Raji (cell line): ENCODE results near the gene LRTM2.

Source experiments
- POLR2A ChIP-seq: IDR thresholded peaks from 2 replicates; pipeline ENCODE4 v1.6.1; 2011; ENCODE audit warnings: low read depth, low read length, control low read depth; ENCODE audit not compliant: insufficient read depth

LRTM2 gene

DNA sequence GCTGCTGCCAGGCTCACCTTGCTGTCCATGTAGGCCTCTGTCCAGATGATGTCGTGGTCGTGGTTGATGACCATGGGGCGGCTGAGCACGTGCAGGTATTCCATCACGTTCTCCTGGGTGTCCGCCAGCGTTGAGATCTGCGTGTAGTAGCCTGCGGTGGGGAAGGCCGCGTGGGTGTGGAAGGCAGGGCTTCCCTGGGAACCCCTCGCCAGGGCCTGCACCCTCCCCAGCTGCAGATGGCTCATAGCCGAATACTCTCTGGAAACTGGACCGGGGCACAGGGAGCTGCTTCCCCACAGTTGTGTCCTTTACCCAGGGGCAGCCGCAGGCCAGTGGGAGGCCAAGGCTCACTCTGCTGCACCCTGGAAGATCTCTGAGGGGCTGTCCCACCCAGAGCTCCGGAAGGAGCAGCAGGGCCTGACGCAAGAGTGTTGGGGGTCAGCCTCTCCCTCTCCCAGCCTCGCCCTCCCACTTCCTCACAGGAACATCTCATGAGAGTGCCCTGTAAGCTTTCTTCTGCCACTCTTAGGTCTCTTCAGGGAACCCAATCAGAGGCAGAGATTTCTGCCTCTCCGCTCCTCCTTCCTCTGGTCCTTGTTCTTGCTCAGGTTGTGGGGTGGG, 62.6 kb downstream of the LRTM2 start:
- TF ChIP-seq POLR2A, result no peak

DNA sequence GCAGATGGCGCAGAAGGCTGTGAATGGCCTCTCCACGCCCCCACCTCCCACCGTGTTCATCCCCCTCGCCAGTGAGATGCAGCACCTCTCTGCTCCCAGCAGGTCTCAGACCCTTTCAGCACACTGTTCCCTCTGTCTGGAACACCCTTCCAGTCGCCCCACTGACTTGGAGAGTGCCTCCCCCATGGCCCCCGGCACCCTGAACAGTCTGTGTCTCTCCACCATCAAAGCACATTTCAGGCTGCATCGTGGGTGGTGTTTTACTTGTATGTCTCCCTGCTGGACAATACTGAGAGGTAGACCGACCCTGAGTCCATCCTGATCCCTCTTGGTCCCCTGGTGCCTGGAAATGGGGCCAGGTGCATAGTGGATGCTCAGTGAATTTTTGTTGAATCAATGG, 63.1 kb downstream of the LRTM2 start:
- TF ChIP-seq POLR2A, result no peak

DNA sequence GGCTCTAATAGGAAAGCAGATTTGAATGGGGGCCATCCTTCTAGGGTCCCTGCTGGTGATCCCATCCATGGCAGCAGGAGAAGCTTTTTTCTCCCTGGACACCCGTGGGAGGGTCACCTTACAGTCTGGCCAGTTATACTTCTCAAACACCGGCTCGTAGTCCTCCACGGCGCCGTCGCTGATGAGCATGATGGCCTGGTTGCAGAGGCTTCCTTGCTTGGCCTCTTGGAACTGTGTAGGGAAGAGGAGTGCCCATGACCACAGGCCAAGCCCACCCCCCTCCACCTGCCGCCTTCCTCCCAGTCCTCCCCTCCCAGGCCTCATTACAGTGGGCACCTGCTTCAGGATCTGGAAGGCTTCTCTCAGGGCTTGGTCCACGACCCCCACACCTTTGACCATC, 64.3 kb downstream of the LRTM2 start:
- TF ChIP-seq POLR2A, result no peak

DNA sequence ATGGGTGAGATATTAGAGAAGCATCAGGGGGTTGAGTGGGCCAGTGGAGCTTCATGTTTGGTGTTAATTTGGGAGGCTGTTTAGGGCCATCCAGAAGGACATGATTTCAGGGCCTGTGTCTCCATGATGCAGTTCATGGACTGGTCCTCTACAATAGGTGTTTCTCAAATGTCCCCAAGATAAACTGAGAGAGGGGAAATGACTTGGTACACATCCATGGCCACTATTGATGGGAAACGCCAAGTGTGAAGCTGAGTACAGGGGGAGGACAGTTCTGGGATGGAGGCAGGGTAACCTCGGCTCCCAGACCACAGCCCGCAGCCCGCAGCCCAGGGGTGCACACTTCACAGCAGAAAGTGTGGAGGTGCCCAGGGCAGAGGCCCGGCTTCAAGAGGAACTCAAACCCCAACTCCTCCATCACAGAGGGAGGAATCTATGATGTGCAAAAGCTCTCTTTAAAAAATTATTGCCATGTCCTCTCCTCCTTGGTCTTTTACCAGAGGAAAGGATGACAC, 64.8 kb downstream of the LRTM2 start:
- TF ChIP-seq POLR2A, result no peak

DNA sequence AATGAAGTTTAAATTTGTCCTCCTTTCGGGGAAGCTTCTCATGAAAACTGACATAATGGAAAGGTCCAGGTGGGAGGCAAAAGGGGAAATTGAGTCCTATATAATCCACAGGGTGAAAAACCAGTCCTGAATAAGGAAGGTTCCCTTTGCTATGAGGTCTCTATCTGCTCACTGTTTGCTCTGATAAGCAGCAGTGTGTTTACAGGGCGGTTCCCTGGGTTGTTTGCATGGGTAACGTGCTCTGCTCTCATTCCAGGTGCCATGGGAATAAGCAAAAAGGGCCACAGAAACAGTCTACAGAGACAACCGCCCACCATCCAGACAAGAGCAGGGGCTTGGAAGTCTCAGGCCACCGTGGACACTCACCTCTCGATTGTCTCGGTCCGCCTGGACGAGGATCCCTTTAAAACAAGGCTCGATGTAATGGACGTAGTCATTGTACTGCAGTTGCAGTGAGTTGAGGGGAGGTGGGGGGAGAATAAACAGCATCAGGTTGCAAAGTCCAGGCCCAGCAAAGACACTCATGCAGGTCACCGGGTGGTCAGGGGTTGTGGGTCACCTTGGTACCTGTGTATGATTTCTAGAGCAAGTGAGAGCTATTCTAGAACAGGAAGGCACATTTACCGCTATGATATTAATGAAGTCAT, 65.4 kb downstream of the LRTM2 start:
- no peak for TF ChIP-seq POLR2A
